ENCODE data around the gene ITGAE. TPM values are rescaled to one million over a fixed set of nuclear protein-coding genes. Genes with fewer than 3 reads are reported as not detected.
"Not testable (repeated sequence)": the region's sequence is repeated elsewhere in the genome, so short reads cannot be mapped to it uniquely, and the experiment has no call there.

The ITGAE gene
- total RNA-seq, 2 donors from 2014 or later: 21.8 to 34.3 TPM

- Histone ChIP-seq H3K27ac (ENCODE audit: low read depth, low read length) (peak overlapping the region; percentile 8), H3K36me3 (ENCODE audit: control insufficient read depth, insufficient read depth, low read length) (peaks cover 19% of the 10 kb centered on the region), H3K9me3 (ENCODE audit: control insufficient read depth, low read length) (no peaks in the 10 kb centered on the region), H3K4me1 (ENCODE audit: control insufficient read depth, insufficient read depth, low read length) (no peaks in the 10 kb centered on the region), H3K27me3 (ENCODE audit: control insufficient read depth, insufficient read depth, low read length, poor library complexity, severe bottlenecking) (no peaks in the 10 kb centered on the region), H3K9ac (ENCODE audit: extremely low read depth, low read length, poor library complexity, severe bottlenecking) (no peak overlapping the region), H3K4me3 (ENCODE audit: low read length) (no peak overlapping the region)
- Mint-ChIP-seq H3K9me3 (no peaks in the 10 kb centered on the region), H3K36me3 (ENCODE audit: low read depth) (peaks cover 20% of the 10 kb centered on the region), H3K27ac (peak overlapping the region; percentile 23), H3K27me3 (ENCODE audit: insufficient read depth) (no peaks in the 10 kb centered on the region), H3K4me3 (no peak overlapping the region), H3K4me1 (no peaks in the 10 kb centered on the region)
- WGBS, 2 experiments (ENCODE audit: insufficient coverage in 1 of 2, insufficient read length in 1 of 2): 60 to 66% methylated on average over 4 to 8 of the region's 9 CpGs
- peak; percentile 64 for DNase-seq
- no peak for TF ChIP-seq CTCF (conservative IDR thresholded peaks at IDR 0.05)
Observed at GRCh38 chr17:3730881-3731429, 70.0 kb downstream of the ITGAE start.

GRCh38 chr17:3729881-3730280 is 71.1 kb downstream of the ITGAE start:
- H3K9ac ChIP-seq (ENCODE audit: extremely low read depth, low read length, poor library complexity, severe bottlenecking): no peak overlapping the region
- H3K4me1 ChIP-seq (ENCODE audit: control insufficient read depth, insufficient read depth, low read length): peaks cover under 1% of the 10 kb centered on the region
- Mint-ChIP-seq H3K9me3 (no peaks in the 10 kb centered on the region), H3K27ac (no peak overlapping the region), H3K4me1 (peaks cover 4% of the 10 kb centered on the region), H3K36me3 (ENCODE audit: low read depth) (peaks cover 29% of the 10 kb centered on the region), H3K27me3 (ENCODE audit: insufficient read depth) (no peaks in the 10 kb centered on the region), H3K4me3 (no peak overlapping the region)
- H3K36me3 ChIP-seq (ENCODE audit: control insufficient read depth, insufficient read depth, low read length): peaks cover 23% of the 10 kb centered on the region
- no peak overlapping the region for H3K4me3 ChIP-seq (ENCODE audit: low read length)
- TF ChIP-seq CTCF (conservative IDR thresholded peaks at IDR 0.05): no peak
- DNase-seq: no peak
- WGBS, 2 experiments (ENCODE audit: insufficient coverage in 1 of 2, insufficient read length in 1 of 2): 81 to 85% methylated on average over 6 of the region's 6 CpGs
- no peaks in the 10 kb centered on the region for H3K9me3 ChIP-seq (ENCODE audit: control insufficient read depth, low read length)
- H3K27me3 ChIP-seq (ENCODE audit: control insufficient read depth, insufficient read depth, low read length, poor library complexity, severe bottlenecking): no peaks in the 10 kb centered on the region
- H3K27ac ChIP-seq (ENCODE audit: low read depth, low read length): no peak overlapping the region

- H3K4me1 ChIP-seq (ENCODE audit: control insufficient read depth, insufficient read depth, low read length); H3K4me1 Mint-ChIP-seq; H3K27me3 Mint-ChIP-seq (ENCODE audit: insufficient read depth); H3K4me3 Mint-ChIP-seq; H3K27me3 ChIP-seq (ENCODE audit: control insufficient read depth, insufficient read depth, low read length, poor library complexity, severe bottlenecking); H3K9me3 Mint-ChIP-seq; DNase-seq; H3K27ac ChIP-seq (ENCODE audit: low read depth, low read length); H3K27ac Mint-ChIP-seq; H3K4me3 ChIP-seq (ENCODE audit: low read length); H3K9ac ChIP-seq (ENCODE audit: extremely low read depth, low read length, poor library complexity, severe bottlenecking); H3K9me3 ChIP-seq (ENCODE audit: control insufficient read depth, low read length): not testable (repeated sequence)
- H3K36me3 ChIP-seq (ENCODE audit: control insufficient read depth, insufficient read depth, low read length): peaks cover 23% of the 10 kb centered on the region
- WGBS, 2 experiments (ENCODE audit: insufficient coverage in 1 of 2, insufficient read length in 1 of 2): 95 to 96% methylated on average over 2 to 3 of the region's 3 CpGs
- peaks cover 29% of the 10 kb centered on the region for H3K36me3 Mint-ChIP-seq (ENCODE audit: low read depth)
Observed at GRCh38 chr17:3728099-3728498, 72.9 kb downstream of the ITGAE start.

GRCh38 chr17:3727041-3727440 is 73.9 kb downstream of the ITGAE start:
- peaks cover 17% of the 10 kb centered on the region for H3K4me1 Mint-ChIP-seq
- no peaks in the 10 kb centered on the region for H3K27me3 ChIP-seq (ENCODE audit: control insufficient read depth, insufficient read depth, low read length, poor library complexity, severe bottlenecking)
- H3K27ac ChIP-seq (ENCODE audit: low read depth, low read length): no peak overlapping the region
- H3K4me3 ChIP-seq (ENCODE audit: low read length): no peak overlapping the region
- no peaks in the 10 kb centered on the region for H3K9me3 Mint-ChIP-seq
- TF ChIP-seq CTCF (conservative IDR thresholded peaks at IDR 0.05): no peak
- H3K9me3 ChIP-seq (ENCODE audit: control insufficient read depth, low read length): no peaks in the 10 kb centered on the region
- H3K9ac ChIP-seq (ENCODE audit: extremely low read depth, low read length, poor library complexity, severe bottlenecking): no peak overlapping the region
- H3K4me3 Mint-ChIP-seq: no peak overlapping the region
- peaks cover 3% of the 10 kb centered on the region for H3K4me1 ChIP-seq (ENCODE audit: control insufficient read depth, insufficient read depth, low read length)
- H3K36me3 ChIP-seq (ENCODE audit: control insufficient read depth, insufficient read depth, low read length): peaks cover 23% of the 10 kb centered on the region
- no peak overlapping the region for H3K27ac Mint-ChIP-seq
- H3K27me3 Mint-ChIP-seq (ENCODE audit: insufficient read depth): no peaks in the 10 kb centered on the region
- H3K36me3 Mint-ChIP-seq (ENCODE audit: low read depth): peaks cover 35% of the 10 kb centered on the region
- WGBS, 2 experiments (ENCODE audit: insufficient coverage in 1 of 2, insufficient read length in 1 of 2): 92 to 100% methylated on average over 1 to 2 of the region's 2 CpGs
- no peak for DNase-seq
